ENCODE measurements around the gene ZNF366. TPM values are rescaled to one million over a fixed set of nuclear protein-coding genes. Genes with fewer than 3 reads are reported as not detected.

ZNF366 gene
- total RNA-seq, 2 experiments from 2014 or later = not detected

DNA sequence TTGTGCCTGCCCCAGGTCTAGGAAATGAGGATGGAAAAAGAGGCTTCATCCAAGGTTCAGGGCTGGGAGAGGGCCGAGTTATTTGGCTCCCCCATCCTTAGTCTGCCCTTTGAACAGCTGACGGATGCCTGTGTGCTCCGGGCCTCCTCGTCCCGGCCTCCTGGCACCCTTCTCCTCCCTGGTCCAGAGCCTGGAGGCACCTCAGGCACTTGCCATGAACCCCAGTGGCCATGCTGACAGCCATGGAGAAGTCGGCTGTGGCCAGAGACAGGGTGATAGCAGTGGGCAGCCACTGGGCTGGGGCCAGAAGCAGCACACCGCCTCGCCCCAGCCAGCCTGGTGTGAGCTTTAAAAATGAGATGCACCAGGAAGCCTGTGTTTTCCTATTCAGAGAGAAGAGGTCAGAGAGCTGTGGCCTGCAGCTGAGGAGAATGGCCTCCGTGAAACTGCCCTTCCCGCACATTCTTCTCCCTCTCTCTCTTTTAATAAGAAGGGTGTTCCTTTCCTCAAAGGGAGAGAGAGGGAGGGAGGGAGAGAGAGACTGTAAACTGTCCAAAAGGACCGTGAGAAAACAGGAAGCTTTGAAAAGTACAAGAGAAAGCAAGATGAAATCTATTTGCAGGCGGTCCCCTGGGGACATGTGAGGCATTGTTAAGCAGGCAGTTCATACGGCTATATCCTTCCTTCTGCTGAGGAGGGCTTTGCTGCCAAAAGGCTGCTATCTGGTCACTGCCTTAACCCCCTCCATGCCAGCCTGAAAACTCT, 55.3 kb downstream of the ZNF366 start:
- H3K4me3 Mint-ChIP-seq = no peak overlapping the region
- H3K36me3 Mint-ChIP-seq (ENCODE audit: low read depth) = no peaks in the 10 kb centered on the region
- DNase-seq = no peak
- H3K4me1 Mint-ChIP-seq = no peaks in the 10 kb centered on the region
- ChIA-PET POLR2A (no interaction called here), CTCF (no interaction called here)
- H3K9me3 Mint-ChIP-seq = no peaks in the 10 kb centered on the region
- H3K27me3 Mint-ChIP-seq = no peaks in the 10 kb centered on the region
- no peak overlapping the region for H3K27ac Mint-ChIP-seq

DNA sequence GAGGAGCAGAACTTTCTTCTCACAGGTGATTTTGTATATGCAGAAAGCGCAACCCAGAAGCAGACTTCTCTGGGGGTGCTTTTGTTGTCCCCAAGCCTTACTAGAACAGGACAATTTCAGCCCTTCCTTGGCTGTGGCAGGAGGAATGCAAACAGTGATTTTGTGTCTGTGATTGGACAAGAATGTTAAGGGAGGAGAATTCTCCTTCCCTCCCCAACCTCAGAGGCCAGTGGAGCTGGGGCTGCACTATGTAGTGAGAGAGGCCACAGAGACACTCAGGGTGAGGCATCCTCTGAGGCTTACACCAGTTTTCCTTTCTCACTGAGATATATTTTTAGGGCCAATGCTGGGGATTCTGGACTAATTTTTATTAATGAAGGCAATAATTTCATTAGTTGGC, 58.8 kb downstream of the ZNF366 start:
- Mint-ChIP-seq H3K4me3 (no peak overlapping the region), H3K4me1 (no peaks in the 10 kb centered on the region), H3K36me3 (ENCODE audit: low read depth) (no peaks in the 10 kb centered on the region), H3K9me3 (no peaks in the 10 kb centered on the region), H3K27ac (no peak overlapping the region), H3K27me3 (no peaks in the 10 kb centered on the region)
- ChIA-PET CTCF (no interaction called here), POLR2A (no interaction called here)
- DNase-seq = no peak

DNA sequence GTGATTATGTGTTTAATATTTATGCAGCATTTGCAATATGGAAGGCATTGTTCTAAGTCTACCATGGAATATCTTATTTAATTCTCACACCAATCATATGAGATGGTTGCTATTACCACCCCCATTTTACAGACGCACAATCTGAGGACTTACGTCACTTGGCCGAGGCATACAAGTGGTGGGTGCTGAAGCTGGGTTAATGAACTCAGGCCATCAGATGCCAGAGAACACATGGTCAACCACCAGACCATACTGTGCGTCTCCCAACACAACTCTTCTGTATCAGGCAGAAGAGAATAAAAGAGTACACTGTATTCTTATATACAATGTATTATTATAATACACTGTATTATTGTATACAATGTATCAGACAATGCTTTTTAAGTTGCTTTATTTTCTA, 59.5 kb downstream of the ZNF366 start:
- CTCF ChIA-PET = no interaction called here

DNA sequence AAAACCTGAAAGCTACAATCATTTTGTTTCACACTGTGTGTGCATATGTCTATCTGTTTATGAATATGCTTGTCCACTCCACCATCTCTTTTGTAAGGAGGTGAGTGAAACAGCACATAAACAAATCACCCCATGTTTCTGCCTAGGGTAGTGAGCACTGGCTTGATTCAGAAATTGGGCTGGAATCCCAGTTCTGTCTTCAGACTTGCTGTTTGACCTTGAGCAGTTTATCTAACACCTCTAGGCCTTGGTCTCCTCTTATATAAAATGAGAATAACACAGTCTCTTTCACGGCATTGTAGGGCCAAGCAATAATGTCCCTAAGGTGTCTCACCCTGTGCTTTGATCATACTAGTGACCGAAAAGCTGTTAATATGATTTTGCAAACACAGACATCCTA, 61.2 kb downstream of the ZNF366 start:
- POLR2A ChIA-PET = no interaction called here

More for the DNA sequence above, 59.5 kb downstream of the ZNF366 start:
- H3K27ac Mint-ChIP-seq = no peak overlapping the region
- no peaks in the 10 kb centered on the region for H3K36me3 Mint-ChIP-seq (ENCODE audit: low read depth)
- DNase-seq = no peak
- H3K9me3 Mint-ChIP-seq = no peaks in the 10 kb centered on the region
- no peaks in the 10 kb centered on the region for H3K4me1 Mint-ChIP-seq
- POLR2A ChIA-PET = no interaction called here
- no peak overlapping the region for H3K4me3 Mint-ChIP-seq
- no peaks in the 10 kb centered on the region for H3K27me3 Mint-ChIP-seq

DNA sequence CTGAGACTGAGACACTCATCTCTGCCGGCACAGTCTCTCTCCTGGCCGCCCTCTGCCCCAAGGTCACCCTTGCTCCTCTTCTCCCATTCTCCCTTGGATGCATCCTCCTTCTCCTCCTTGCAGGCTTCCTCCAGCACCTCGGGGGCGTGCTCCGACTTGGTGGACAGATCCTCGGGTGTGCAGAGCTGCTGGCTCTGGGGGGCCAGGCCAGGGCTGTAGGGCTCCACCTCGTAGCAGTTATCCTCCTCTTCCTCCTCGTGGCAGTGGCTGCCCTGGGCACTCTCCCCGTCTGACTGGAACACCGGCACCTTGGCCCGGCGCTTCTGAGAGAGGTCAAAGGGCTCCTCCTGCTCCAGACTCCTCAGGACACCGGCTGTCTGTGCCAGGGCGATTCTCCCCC, 63.3 kb downstream of the ZNF366 start:
- Mint-ChIP-seq H3K9me3 (no peaks in the 10 kb centered on the region), H3K4me1 (no peaks in the 10 kb centered on the region), H3K27ac (no peak overlapping the region), H3K36me3 (ENCODE audit: low read depth) (no peaks in the 10 kb centered on the region), H3K4me3 (no peak overlapping the region), H3K27me3 (no peaks in the 10 kb centered on the region)
- ChIA-PET CTCF (no interaction called here), POLR2A (no interaction called here)
- no peak for DNase-seq

More for the DNA sequence above, 61.2 kb downstream of the ZNF366 start:
- Mint-ChIP-seq H3K27ac (no peak overlapping the region), H3K9me3 (no peaks in the 10 kb centered on the region), H3K36me3 (ENCODE audit: low read depth) (no peaks in the 10 kb centered on the region), H3K4me1 (no peaks in the 10 kb centered on the region), H3K4me3 (no peak overlapping the region), H3K27me3 (no peaks in the 10 kb centered on the region)
- CTCF ChIA-PET = no interaction called here
- DNase-seq = no peak

DNA sequence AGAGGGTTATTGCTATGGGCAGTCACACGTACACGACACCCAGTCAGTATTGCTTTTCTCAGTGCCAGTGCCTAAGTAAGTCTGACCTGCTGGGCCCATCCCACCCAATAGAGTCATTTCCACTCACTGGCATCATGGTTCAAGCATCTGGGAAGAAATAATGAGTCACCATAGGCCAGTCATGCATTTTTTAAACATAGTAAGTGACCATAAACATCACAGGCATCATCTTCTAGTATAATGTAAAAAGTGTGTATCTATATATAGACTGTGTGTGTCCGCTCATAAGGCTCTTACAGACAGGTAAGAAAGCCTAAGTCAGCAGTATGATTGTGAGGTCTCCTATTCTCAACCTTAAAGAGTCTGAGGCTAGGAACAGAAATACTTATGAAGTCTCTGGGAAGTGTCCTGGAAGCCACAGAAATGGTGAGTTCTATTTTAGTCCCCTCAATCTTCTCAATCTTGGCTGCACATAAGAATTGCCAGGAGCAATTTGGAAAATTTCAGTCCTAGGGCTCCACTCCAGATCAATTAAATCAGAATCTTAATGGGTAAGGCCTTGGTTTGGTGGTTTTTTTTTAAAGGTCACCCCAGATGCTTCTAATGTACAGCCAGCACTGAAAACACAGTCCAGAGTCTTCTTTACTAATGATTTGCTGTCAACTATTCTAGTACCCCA, 65.2 kb downstream of the ZNF366 start:
- no peak overlapping the region for H3K27ac Mint-ChIP-seq
- no peaks in the 10 kb centered on the region for H3K9me3 Mint-ChIP-seq
- CTCF ChIA-PET = no interaction called here
- POLR2A ChIA-PET = no interaction called here
- H3K27me3 Mint-ChIP-seq = no peaks in the 10 kb centered on the region
- DNase-seq = no peak
- no peaks in the 10 kb centered on the region for H3K36me3 Mint-ChIP-seq (ENCODE audit: low read depth)
- no peak overlapping the region for H3K4me3 Mint-ChIP-seq
- no peaks in the 10 kb centered on the region for H3K4me1 Mint-ChIP-seq

DNA sequence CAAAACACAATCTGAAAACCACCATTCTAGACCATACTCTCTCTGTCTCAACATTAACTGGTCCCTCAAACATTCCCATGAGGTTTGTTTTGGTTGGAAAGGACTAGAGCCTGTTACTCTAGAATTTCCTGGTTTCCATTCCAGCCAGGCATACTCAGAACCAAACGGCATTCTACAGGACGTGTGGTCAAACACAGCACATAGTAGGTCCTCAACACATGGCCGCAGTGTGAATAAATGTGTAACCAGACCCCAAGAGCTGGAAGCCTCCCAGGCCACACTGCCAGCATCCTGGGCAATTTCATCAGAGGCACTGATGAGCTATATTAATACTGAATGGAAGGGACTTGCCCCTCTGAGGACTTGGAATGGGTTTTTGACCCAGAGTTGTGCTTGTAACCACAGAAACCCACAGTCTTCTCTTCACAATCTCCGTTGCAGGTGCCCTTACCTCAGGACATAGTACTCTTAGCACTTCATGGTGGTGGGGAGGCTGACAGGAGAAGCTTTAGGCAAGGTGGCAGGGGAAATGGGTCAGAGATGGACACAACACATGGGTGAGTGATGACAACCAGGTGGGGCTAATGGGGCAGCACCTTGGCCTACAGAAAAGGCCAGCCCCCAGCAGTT, 66.0 kb downstream of the ZNF366 start:
- H3K27ac Mint-ChIP-seq = no peak overlapping the region
- H3K4me3 Mint-ChIP-seq = no peak overlapping the region
- peaks cover 4% of the 10 kb centered on the region for H3K27me3 Mint-ChIP-seq
- no peak for DNase-seq
- H3K9me3 Mint-ChIP-seq = no peaks in the 10 kb centered on the region
- POLR2A ChIA-PET = no interaction called here
- CTCF ChIA-PET = interaction anchor here (0.5 kb wide), 1 partner anchor 106 kb away, joined by 3 read pairs; no protein-coding TSS in a partner anchor
- H3K4me1 Mint-ChIP-seq = no peaks in the 10 kb centered on the region
- H3K36me3 Mint-ChIP-seq (ENCODE audit: low read depth) = no peaks in the 10 kb centered on the region

DNA sequence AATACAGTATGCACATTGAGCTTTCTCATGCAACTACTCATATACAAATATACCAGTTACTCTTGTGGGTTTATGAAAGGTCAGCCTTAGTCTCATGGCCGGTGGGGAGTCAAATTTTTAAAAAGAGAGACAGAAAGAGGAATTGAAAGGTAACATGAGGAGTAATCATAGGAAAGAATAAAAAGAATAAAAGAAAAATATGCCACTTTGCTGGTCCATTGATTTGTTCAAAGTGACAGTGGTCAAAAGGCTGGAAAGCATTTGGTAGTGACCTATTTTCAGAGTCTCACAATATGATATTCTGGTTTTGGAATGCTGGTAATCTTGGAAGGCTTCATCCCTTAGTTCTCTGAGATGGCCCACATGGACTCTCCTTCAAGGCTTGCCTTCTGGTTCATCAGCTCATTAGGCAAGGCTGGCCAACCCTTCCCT, 67.0 kb downstream of the ZNF366 start:
- peaks cover 6% of the 10 kb centered on the region for H3K27me3 Mint-ChIP-seq
- H3K4me1 Mint-ChIP-seq = no peaks in the 10 kb centered on the region
- ChIA-PET POLR2A (no interaction called here), CTCF (no interaction called here)
- no peaks in the 10 kb centered on the region for H3K36me3 Mint-ChIP-seq (ENCODE audit: low read depth)
- DNase-seq = no peak
- no peaks in the 10 kb centered on the region for H3K9me3 Mint-ChIP-seq
- H3K4me3 Mint-ChIP-seq = no peak overlapping the region
- H3K27ac Mint-ChIP-seq = no peak overlapping the region

DNA sequence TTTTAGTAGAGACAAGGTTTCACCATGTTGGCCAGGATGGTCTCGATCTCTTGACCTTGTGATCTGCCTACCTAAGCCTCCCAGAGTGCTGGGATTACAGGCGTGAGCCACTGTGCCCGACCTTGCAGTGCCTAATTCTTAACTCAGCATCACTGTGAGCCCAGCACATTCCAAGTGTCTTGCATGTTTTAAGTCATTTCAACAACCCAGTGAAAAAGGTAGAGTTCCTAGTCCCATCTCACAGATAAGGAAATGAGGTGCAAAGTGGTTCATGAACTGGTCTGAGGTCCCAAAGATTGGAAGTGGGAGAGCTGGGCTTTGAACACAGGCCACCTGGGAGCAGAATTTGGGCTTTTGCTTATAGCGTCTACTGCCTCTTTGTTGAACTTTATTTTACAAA, 68.0 kb downstream of the ZNF366 start:
- ChIA-PET POLR2A (no interaction called here), CTCF (interaction anchor here (0.9 kb wide), 1 partner anchor 16 kb away, joined by 3 read pairs; no protein-coding TSS in a partner anchor)
- H3K4me3 Mint-ChIP-seq = no peak overlapping the region
- H3K9me3 Mint-ChIP-seq = no peaks in the 10 kb centered on the region
- DNase-seq = no peak
- H3K27me3 Mint-ChIP-seq = peaks cover 6% of the 10 kb centered on the region
- H3K4me1 Mint-ChIP-seq = no peaks in the 10 kb centered on the region
- no peak overlapping the region for H3K27ac Mint-ChIP-seq
- no peaks in the 10 kb centered on the region for H3K36me3 Mint-ChIP-seq (ENCODE audit: low read depth)

DNA sequence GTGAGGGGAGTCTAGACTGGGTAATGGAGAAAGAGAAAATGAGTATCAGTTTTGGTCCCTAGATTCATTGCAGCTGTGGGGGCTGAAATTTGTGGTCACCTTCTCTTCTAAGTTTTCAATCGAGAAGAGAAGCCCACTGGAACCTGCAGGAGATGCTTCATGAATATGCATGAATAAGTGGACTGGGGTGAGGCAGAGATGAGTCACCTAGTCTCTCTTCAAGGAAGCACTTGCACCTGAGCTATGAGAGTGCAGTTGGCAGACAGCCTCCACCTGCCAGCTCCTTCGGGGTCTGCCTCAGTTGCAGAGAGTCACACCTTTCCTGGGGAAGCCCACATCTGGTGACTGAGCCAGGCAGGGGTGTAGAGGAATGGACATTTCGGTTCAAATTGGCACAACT, 69.1 kb downstream of the ZNF366 start:
- H3K27ac Mint-ChIP-seq = no peak overlapping the region
- H3K27me3 Mint-ChIP-seq = peaks cover 8% of the 10 kb centered on the region
- H3K4me1 Mint-ChIP-seq = no peaks in the 10 kb centered on the region
- ChIA-PET CTCF (no interaction called here), POLR2A (no interaction called here)
- H3K9me3 Mint-ChIP-seq = no peaks in the 10 kb centered on the region
- no peak for DNase-seq
- H3K4me3 Mint-ChIP-seq = no peak overlapping the region
- no peaks in the 10 kb centered on the region for H3K36me3 Mint-ChIP-seq (ENCODE audit: low read depth)

DNA sequence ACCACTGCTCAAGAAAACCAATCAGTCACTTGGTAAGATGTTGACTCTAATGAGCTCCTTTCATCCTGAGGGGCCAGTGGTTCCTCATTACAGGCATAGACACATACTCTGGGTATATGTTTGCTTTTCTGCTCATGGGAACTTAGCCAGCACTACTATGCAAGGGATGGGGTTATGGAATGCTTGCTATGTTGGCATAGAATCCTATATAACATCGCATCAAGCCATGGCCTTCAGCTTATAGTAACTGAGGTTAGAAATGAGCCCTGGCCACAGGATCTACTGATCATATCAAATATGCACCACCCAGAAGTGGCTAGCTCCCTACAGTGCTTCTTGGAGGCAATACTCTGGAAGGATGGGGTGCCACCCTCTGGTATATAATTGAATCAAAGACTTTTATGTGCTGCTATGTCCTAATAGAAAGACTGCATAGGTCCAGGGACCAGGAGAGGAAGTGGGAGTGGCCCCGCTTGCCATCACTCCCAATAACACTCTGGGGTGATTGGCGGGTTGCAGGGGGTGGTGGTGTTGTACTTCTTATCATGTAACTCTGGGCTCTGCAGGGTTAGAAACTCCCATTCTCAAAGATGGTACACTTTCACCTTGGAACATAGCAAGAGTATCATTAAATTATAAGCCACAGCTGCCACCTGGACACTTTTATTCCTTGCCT, 70.3 kb downstream of the ZNF366 start:
- no peak for DNase-seq
- Mint-ChIP-seq H3K36me3 (ENCODE audit: low read depth) (no peaks in the 10 kb centered on the region), H3K27me3 (peaks cover 8% of the 10 kb centered on the region), H3K27ac (no peak overlapping the region), H3K4me1 (no peaks in the 10 kb centered on the region), H3K9me3 (no peaks in the 10 kb centered on the region), H3K4me3 (no peak overlapping the region)
- ChIA-PET POLR2A (no interaction called here), CTCF (no interaction called here)

DNA sequence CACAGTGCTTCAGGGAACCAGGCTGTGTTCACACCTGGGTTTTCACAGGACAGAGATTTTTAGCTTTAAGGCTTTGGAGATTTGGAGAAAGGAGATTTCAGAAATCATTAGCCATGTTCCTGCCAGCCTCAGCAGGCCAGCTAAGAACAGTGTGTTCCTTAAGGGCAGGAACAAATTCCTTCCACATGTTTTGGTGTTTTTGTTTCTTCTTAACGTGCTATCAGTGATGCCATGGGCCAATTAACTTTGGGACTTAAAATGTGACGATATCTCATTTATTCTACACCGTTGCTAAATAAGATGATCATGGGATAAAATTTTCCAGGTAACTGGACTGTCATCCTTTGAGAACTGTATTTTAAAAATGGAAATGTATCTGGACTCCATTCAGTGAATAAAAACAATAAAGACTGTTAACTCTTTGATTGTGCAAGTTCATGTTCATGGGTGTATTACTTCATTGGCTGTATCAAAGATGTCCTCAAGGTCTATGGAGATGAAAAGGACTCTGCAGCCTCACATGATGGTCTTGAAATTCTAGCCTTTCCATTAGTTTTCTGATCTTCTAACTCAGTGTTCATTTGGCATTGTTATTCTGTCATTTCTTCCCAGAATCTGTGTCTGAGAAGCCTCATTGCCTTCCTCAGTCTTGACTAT, 72.3 kb downstream of the ZNF366 start:
- peaks cover 8% of the 10 kb centered on the region for H3K27me3 Mint-ChIP-seq

More for the DNA sequence above, 72.3 kb downstream of the ZNF366 start:
- ChIA-PET CTCF (no interaction called here), POLR2A (no interaction called here)
- no peak for DNase-seq
- Mint-ChIP-seq H3K36me3 (ENCODE audit: low read depth) (no peaks in the 10 kb centered on the region), H3K27ac (no peak overlapping the region), H3K4me3 (no peak overlapping the region), H3K9me3 (no peaks in the 10 kb centered on the region), H3K4me1 (no peaks in the 10 kb centered on the region)

Measured in activated CD4-positive, alpha-beta T cell treated with anti-CD3 and anti-CD28 coated beads, Interleukin-2, amount 10 ng/mL, durations not matched to agents 7 days and 5 days (primary cell).